Keratinocyte (primary cell): ENCODE results near the gene CCL17.

Source experiments
- CTCF ChIP-seq, 3 experiments: IDR thresholded peaks in 1 of 3; conservative IDR thresholded peaks in 1 of 3; optimal IDR thresholded peaks in 1 of 3; 2 replicates in 2 of 3; 3 replicates in 1 of 3; pipeline versions ENCODE3 to v1.5.1; 2011; ENCODE audit warnings: low read length in 3 of 3, mild to moderate bottlenecking in 3 of 3, moderate library complexity in 2 of 3, control low read depth in 1 of 3, inconsistent platforms in 1 of 3; ENCODE audit not compliant: insufficient read depth in 2 of 3; ENCODE audit errors: extremely low read depth in 1 of 3
- EZH2 ChIP-seq: IDR thresholded peaks from one replicate; pipeline ENCODE4 v1.6.1; 2012; ENCODE audit warnings: inconsistent platforms, mild to moderate bottlenecking, low read length, moderate library complexity

- TF ChIP-seq EZH2 (no peak), CTCF (optimal IDR thresholded peaks at IDR 0.05 in 1 of 3, IDR thresholded peaks at IDR 0.05 in 1 of 3, conservative IDR thresholded peaks at IDR 0.05 in 1 of 3; ENCODE audit: extremely low read depth in 1 of 3, insufficient read depth in 2 of 3, low read length in 3 of 3) (no peak)
Measured at GRCh38 chr16:57390636-57391295, 13.8 kb upstream of the CCL17 start.
